GM10266 (cell line): ENCODE data around the gene RBM4B.
"Not testable (repeated sequence)": the region's sequence is repeated elsewhere in the genome, so short reads cannot be mapped to it uniquely, and the experiment has no call there.

ENCODE experiments used
- DNase-seq: peaks from one replicate; pipeline ENCODE4 v3.0.0; 2012; ENCODE audit errors: extremely low spot score
- TF ChIP-seq, protein P1 (sequence below): IDR thresholded peaks from 2 replicates; pipeline ENCODE4 v1.5.1; 2012; ENCODE audit warnings: mild to moderate bottlenecking, low read depth; ENCODE audit not compliant: control insufficient read depth, insufficient read depth; ENCODE audit errors: missing control alignments

Gene RBM4B, protein sequence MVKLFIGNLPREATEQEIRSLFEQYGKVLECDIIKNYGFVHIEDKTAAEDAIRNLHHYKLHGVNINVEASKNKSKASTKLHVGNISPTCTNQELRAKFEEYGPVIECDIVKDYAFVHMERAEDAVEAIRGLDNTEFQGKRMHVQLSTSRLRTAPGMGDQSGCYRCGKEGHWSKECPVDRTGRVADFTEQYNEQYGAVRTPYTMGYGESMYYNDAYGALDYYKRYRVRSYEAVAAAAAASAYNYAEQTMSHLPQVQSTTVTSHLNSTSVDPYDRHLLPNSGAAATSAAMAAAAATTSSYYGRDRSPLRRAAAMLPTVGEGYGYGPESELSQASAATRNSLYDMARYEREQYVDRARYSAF

DNA sequence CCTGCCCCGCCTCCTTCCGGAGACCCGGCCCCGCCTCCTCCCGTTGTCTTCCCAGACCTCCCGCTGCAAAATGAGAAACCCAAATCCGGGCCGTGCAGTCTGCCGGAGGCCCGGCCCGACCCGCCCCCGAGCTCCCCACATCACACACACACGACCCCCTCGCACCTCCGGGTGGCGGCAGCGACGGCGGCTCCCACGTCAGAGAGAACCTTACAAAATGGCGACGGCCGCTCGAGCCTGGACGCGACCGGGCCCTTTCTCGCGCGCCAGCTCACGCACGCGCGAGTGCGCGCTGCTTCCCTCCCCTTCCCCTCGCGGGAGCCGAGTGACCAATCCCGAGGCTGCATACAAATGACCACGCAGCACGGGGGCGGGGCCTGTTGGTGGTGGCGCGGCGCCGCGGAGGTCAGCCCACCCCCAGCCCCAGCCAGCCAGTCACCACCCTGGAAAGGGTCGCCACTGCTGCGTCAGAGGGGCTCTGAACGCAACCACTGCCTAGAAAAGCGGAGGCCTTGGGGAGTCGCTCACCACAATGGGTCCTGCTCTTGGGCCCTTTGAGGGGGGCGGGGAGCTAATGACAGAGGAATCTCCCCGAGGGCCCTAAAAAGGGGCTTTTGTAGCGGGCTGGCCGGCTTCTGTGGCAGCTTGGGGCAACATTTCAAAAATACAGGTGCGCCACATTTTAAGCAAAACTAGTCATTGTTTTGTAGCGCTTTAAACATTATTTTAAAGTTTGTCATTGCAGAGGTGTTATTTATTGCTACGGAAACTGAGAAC, at the start of gene RBM4B:
Gene RBM4B, minus strand, starts transcription at position 289 of the 777 bp plus-strand sequence. CDS start 808 bp downstream, outside the sequence.
- TF ChIP-seq, protein P1, sequence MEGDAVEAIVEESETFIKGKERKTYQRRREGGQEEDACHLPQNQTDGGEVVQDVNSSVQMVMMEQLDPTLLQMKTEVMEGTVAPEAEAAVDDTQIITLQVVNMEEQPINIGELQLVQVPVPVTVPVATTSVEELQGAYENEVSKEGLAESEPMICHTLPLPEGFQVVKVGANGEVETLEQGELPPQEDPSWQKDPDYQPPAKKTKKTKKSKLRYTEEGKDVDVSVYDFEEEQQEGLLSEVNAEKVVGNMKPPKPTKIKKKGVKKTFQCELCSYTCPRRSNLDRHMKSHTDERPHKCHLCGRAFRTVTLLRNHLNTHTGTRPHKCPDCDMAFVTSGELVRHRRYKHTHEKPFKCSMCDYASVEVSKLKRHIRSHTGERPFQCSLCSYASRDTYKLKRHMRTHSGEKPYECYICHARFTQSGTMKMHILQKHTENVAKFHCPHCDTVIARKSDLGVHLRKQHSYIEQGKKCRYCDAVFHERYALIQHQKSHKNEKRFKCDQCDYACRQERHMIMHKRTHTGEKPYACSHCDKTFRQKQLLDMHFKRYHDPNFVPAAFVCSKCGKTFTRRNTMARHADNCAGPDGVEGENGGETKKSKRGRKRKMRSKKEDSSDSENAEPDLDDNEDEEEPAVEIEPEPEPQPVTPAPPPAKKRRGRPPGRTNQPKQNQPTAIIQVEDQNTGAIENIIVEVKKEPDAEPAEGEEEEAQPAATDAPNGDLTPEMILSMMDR = no peak
- DNase-seq = peak; percentile 97

DNA sequence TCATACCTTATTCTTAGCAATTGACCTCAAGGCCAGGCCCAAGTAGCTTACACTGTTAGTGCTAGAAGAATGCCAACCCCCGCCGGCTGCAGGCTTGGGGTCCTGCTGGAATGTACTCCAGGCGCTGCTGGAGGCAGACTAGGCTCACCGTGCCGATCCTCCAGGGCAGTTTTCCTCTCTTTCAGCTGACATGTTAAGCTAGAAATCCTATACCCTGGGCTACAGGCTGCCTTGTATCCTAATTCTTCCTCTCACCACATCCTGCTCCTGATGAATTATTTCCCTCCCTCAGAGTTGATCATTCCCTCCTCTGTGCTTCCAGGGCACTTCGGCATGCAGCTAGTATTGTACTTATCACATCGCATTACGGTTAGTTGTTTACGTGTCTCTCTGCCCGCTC, 48.0 kb upstream of the RBM4B start:
- TF ChIP-seq, protein P1 = no peak
- no peak for DNase-seq

DNA sequence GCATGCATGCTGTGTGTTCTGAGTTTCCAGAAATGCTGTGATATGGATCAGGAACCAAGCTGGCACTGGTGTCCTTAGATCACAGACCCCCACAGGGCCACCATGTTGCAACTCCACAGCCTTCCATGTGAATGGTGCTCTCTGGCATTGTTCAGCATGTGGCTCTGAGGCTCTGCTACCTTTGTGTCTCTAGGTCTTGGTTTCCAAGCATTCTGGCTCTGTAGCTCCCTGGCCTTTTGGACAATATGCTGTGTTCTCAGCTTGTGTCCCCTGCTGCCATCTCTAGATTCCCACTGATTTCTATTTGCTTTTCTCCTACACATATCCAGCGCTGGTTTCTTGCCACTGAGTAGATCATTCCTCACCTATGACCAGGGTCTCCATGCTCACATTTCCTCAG, 47.4 kb upstream of the RBM4B start:
- TF ChIP-seq, protein P1 = no peak

DNA sequence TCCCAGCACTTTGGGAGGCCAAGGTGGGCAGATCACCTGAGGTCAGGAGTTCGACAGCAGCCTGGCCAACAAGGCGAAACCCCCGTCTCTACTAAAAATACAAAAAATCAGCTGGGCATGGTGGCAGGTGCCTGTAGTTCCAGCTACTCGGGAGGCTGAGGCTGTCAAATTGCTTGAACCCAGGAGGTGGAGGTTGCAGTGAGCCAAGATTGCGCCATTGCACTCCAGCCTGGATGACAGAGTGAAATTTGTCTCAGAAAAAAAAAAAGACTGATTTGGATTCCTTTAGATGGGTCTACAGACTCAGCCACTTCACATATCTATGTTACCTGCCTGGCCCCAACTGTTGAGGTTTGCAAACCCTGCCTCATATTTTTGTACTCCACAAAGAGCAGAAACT, 46.5 kb upstream of the RBM4B start:
- not testable (repeated sequence) for DNase-seq

More for the DNA sequence above, 47.4 kb upstream of the RBM4B start:
- no peak for DNase-seq

DNA sequence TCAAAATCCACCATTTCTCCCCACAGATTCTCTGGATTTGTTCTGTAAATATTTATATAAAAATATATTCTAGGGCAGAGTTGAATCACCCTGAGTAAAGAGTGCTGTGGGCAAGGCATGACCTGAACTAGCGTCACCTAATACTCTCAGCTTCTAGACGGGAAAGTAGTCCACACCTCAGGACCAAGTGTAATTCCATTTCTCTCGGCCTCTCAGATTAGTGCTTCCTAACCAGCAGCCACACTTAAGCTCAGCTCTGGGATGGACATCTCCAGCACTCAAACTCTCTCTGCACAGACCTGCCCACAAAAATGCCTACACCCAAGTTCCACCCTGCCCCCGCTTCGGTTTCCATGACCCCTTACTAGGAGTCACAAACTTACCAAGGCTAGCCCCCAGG, 46.0 kb upstream of the RBM4B start:
- TF ChIP-seq, protein P1 = no peak

DNA sequence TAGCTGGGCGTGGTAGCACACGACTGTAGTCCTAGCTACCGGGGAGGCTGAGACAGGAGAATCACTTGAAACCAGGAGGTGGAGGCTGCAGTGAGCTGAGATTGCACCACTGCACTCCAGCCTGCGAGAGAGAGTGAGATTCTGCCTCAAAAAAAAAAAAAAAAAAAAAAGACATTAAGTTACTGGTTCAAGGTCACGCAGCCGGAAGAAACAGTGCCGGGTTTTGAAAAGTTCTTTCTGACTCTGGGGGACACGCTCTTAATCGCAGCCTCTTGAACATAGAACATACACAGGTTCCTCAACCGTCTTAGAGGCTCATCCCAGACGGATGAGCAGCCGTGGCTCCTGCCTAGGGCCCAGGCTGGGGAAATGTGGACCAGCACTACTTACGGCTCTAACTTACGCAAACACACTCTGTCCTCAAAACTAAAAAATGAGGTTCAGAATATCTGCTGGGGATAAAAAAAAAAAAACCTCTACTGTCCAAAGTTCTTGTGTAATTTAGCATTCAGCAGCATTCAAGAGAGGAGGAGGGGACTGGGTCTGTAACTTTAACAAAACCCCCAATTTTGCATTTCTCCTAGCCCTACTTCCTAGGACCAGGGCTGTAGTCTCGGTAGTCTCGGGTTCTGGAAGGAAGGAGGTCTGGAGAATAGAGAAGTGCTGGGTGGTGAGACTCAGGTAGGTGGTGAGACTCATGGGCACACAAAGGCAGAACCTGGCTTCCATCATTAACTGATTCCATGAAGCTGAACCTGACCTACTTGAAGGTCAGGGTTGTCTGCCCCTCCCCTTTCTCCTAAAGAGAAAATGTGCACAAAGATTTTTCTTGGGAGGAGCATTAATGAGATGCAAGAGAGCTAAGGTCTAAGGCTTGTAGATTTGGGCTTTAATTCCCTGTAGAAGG, 45.3 kb upstream of the RBM4B start:
- TF ChIP-seq, protein P1 = no peak
- peak; percentile 16 for DNase-seq

More for the DNA sequence above, 46.0 kb upstream of the RBM4B start:
- no peak for DNase-seq

DNA sequence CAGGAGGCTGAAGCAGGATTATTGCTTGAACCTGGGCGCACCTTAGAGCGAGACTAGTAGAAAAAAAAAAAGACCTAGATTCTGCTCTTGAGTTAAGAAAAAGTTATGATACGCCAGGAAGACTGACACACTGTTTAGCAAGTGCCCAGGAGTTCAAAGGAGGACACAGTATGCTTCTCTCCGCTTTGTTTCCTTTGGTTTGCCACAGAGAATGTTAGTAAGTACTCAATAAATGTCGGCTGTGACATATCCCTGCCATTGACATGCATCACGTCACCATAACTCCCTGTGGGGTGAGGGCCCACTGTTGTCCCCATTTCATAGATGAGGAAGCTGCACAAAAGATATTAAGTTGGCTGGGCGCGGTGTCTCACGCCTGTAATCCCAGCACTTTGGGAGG, 44.3 kb upstream of the RBM4B start:
- no peak for DNase-seq
- TF ChIP-seq, protein P1 = no peak
